CD4-positive, alpha-beta memory T cell (primary cell): ENCODE results near the gene HS3ST5. TPM values are rescaled to one million over a fixed set of nuclear protein-coding genes. Genes with fewer than 3 reads are reported as not detected.
"Not testable (repeated sequence)": the region's sequence is repeated elsewhere in the genome, so short reads cannot be mapped to it uniquely, and the experiment has no call there.

ENCODE experiments used
- CTCF ChIA-PET: fragments of 350-600 bp; sonication (Branson Sonifier 250); formaldehyde crosslinking; loops from one replicate; lab custom pipeline; 2021; ENCODE audit warnings: inconsistent platforms; ENCODE audit not compliant: partially characterized antibody; lab: Charles Lee
- POLR2A ChIA-PET: fragments of 350-600 bp; sonication (Branson Sonifier 250); formaldehyde crosslinking; loops from one replicate; lab custom pipeline; 2021; ENCODE audit not compliant: partially characterized antibody; lab: Charles Lee
- DNase-seq, 5 donors: peaks; one replicate each; pipeline versions ENCODE4 v3.0.0 to v3.0.0-alpha.2; 2020 to 2022; ENCODE audit warnings: mixed read lengths in 1 of 5
- H3K27ac ChIP-seq: one replicate; pipeline ENCODE4 v1.7.0; 2013; ENCODE audit warnings: low read depth, low read length
- H3K27me3 ChIP-seq: 2 replicates; pipeline ENCODE4 v1.7.0; 2013; ENCODE audit warnings: mild to moderate bottlenecking, low read length, moderate library complexity; ENCODE audit not compliant: insufficient read depth
- H3K36me3 ChIP-seq: 2 replicates; pipeline ENCODE4 v1.7.0; 2013; ENCODE audit warnings: mild to moderate bottlenecking, low read length, moderate library complexity; ENCODE audit not compliant: insufficient read depth
- H3K4me1 ChIP-seq: 2 replicates; pipeline ENCODE4 v1.7.0; 2013; ENCODE audit warnings: mild to moderate bottlenecking, low read length, moderate library complexity; ENCODE audit not compliant: insufficient read depth
- H3K4me3 ChIP-seq, 2 donors: one replicate each; pipeline ENCODE4 v1.7.0; 2013; ENCODE audit warnings: low read length in 2 of 2, mild to moderate bottlenecking in 1 of 2
- H3K9me3 ChIP-seq, 2 donors: one replicate each; pipeline ENCODE4 v1.7.0; 2013; ENCODE audit warnings: low read length in 2 of 2, control low read depth in 1 of 2; ENCODE audit not compliant: control insufficient read depth in 1 of 2
- H3K27ac Mint-ChIP-seq, 7 donors: one replicate each; pipeline ENCODE4 v1.8.0; 2020 to 2021; ENCODE audit warnings: mixed read lengths in 7 of 7, mild to moderate bottlenecking in 6 of 7, inconsistent platforms in 3 of 7, moderate library complexity in 3 of 7
- H3K27me3 Mint-ChIP-seq, 2 donors: one replicate each; pipeline ENCODE4 v1.8.0; 2020 to 2021; ENCODE audit warnings: mixed read lengths in 2 of 2
- H3K36me3 Mint-ChIP-seq, 2 donors: one replicate each; pipeline ENCODE4 v1.8.0; 2020 to 2021; ENCODE audit warnings: mixed read lengths in 2 of 2, inconsistent platforms in 1 of 2, mild to moderate bottlenecking in 1 of 2
- H3K4me1 Mint-ChIP-seq, 4 donors: one replicate each; pipeline ENCODE4 v1.8.0; 2020 to 2021; ENCODE audit warnings: mixed read lengths in 4 of 4, mild to moderate bottlenecking in 1 of 4
- H3K4me3 Mint-ChIP-seq, 8 donors: one replicate each; pipeline ENCODE4 v1.8.0; 2020 to 2021; ENCODE audit warnings: mixed read lengths in 8 of 8, mild to moderate bottlenecking in 7 of 8, moderate library complexity in 6 of 8, inconsistent platforms in 3 of 8
- H3K9me3 Mint-ChIP-seq, 8 donors: one replicate each; pipeline ENCODE4 v1.8.0; 2020 to 2021; ENCODE audit warnings: mixed read lengths in 8 of 8, mild to moderate bottlenecking in 5 of 8, inconsistent platforms in 3 of 8, moderate library complexity in 1 of 8
- intact Hi-C: fragments of 100-400 bp; cut with micrococcal nuclease; formaldehyde crosslinking; loops from one replicate; pipeline ENCODE4 v1.15.1; 2023
- polyA plus RNA-seq, 2 donors: library from polyadenylated mRNA; unstranded; fragments of 300-500 nt; fragmentation: Illumina TruSeq; gene quantifications; one replicate each; pipeline ENCODE4 v1.2.3, GENCODE V29; 2021
- total RNA-seq, 2 experiments: library from RNA; stranded (reverse); gene quantifications; one replicate each; pipeline ENCODE4 v1.2.3, GENCODE V29; 2021

HS3ST5 gene
- total and polyA plus RNA-seq, 4 experiments from 2014 or later: not detected

- ChIA-PET CTCF (no interaction called here), POLR2A (no interaction called here)
- Mint-ChIP-seq H3K27me3 (peaks cover 2% of the 10 kb centered on the region in 2 donors), H3K27ac (no peak overlapping the region), H3K36me3 (no peaks in the 10 kb centered on the region), H3K4me3 (no peak overlapping the region), H3K9me3 (peaks cover 0 to 2% (median 0%) of the 10 kb centered on the region in 8 donors), H3K4me1 (no peaks in the 10 kb centered on the region)
- no peaks in the 10 kb centered on the region for H3K36me3 ChIP-seq
- intact Hi-C loops: no loop called here
- no peaks in the 10 kb centered on the region for H3K4me1 ChIP-seq
- H3K27ac ChIP-seq: no peak overlapping the region
- no peak for DNase-seq
- H3K4me3 ChIP-seq: no peak overlapping the region
- no peaks in the 10 kb centered on the region for H3K27me3 ChIP-seq
- no peaks in the 10 kb centered on the region for H3K9me3 ChIP-seq
These were observed 122.6 kb downstream of the HS3ST5 start for GRCh38 chr6:114220241-114220640.

DNA sequence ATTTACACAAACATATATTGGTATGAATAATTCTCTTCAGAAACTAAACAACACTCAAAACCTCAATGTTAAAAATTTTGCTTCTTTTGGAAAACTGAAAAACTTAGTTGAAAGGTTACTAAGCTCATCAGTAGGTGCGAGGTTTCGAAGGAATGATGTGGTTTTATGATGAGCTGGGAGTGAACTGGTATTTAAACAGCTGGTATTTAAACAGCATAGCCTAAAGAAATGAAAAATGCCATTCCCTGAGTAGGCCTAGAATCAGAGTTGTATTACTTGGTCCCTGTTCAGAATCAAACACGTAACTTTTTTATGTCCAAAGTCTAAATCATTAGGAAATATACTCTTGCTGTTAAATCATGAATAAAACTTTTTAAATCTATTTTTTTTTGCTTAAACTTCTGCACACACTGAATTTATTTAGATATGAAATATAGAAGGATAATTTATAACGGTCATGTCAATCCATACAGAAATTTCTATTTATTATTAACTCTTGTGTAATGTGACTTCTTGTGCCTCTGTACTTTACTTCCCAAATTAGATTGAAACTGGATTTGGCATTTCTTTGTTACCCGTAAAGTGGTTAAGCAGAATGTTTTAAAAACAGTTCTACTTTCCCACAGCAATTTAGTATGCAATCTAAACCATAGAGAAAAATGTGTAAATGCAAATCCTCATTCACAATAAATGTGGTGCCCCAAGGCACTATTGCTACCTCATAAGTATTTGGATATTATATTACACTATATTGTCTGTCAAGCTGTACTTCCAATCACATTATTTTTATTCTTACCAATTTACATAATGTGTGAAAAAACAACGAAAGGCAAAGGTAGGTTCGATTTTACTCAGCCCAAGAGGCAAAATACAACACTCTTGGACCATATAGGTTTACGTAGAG lies 124.1 kb downstream of the HS3ST5 start:
- CTCF ChIA-PET: no interaction called here
- H3K4me3 Mint-ChIP-seq: no peak overlapping the region
- Histone ChIP-seq H3K27me3 (no peaks in the 10 kb centered on the region), H3K4me3 (no peak overlapping the region), H3K36me3 (no peaks in the 10 kb centered on the region), H3K9me3 (no peaks in the 10 kb centered on the region), H3K4me1 (no peaks in the 10 kb centered on the region), H3K27ac (no peak overlapping the region)
- peaks cover 2% of the 10 kb centered on the region in 2 donors for H3K27me3 Mint-ChIP-seq
- DNase-seq: no peak
- no peaks in the 10 kb centered on the region for H3K36me3 Mint-ChIP-seq
- POLR2A ChIA-PET: no interaction called here
- intact Hi-C loops: no loop called here
- H3K9me3 Mint-ChIP-seq: peaks cover 0 to 2% (median 0%) of the 10 kb centered on the region in 8 donors
- no peak overlapping the region for H3K27ac Mint-ChIP-seq
- H3K4me1 Mint-ChIP-seq: no peaks in the 10 kb centered on the region

DNA sequence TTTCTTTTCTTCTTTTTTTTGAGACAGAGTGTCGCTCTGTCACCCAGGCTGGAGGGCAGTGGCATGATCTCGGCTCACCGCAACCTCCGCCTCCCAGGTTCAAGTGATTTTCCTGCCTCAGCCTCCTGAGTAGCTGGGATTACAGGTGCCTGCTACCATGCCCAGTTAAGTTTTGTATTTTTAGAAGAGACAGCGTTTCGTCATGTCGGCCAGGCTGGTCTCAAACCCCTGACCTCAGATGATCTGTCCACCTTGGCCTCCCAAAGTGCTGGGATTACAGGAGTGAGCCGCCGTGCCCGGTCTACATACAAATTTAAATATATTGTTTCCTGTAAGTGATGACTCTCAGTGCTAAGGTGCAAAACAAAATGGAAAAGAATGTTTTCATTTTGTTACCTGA lies 124.8 kb downstream of the HS3ST5 start:
- H3K4me3 Mint-ChIP-seq, H3K27me3 ChIP-seq, CTCF ChIA-PET, H3K9me3 Mint-ChIP-seq, H3K4me3 ChIP-seq, H3K9me3 ChIP-seq, H3K4me1 ChIP-seq, DNase-seq, H3K27ac ChIP-seq, H3K27me3 Mint-ChIP-seq, H3K27ac Mint-ChIP-seq, intact Hi-C loops, H3K4me1 Mint-ChIP-seq, H3K36me3 Mint-ChIP-seq, H3K36me3 ChIP-seq, POLR2A ChIA-PET: not testable (repeated sequence)

- intact Hi-C loops: no loop called here
These were observed 125.9 kb downstream of the HS3ST5 start for GRCh38 chr6:114216789-114217467.

GRCh38 chr6:114210467-114210866 lies 132.4 kb downstream of the HS3ST5 start:
- H3K4me3 ChIP-seq: no peak overlapping the region
- ChIA-PET POLR2A (no interaction called here), CTCF (no interaction called here)
- DNase-seq: no peak
- intact Hi-C loops: no loop called here
- peaks cover 0 to 4% (median 0%) of the 10 kb centered on the region in 8 donors for H3K9me3 Mint-ChIP-seq
- H3K27me3 Mint-ChIP-seq: peaks cover 0 to 2% of the 10 kb centered on the region in 2 donors
- H3K27me3 ChIP-seq: no peaks in the 10 kb centered on the region
- H3K4me1 Mint-ChIP-seq: no peaks in the 10 kb centered on the region
- H3K27ac ChIP-seq: no peak overlapping the region
- H3K4me1 ChIP-seq: no peaks in the 10 kb centered on the region
- no peak overlapping the region for H3K4me3 Mint-ChIP-seq
- H3K36me3 Mint-ChIP-seq: no peaks in the 10 kb centered on the region
- no peaks in the 10 kb centered on the region for H3K36me3 ChIP-seq
- no peaks in the 10 kb centered on the region for H3K9me3 ChIP-seq
- H3K27ac Mint-ChIP-seq: no peak overlapping the region

More at GRCh38 chr6:114216789-114217467, 125.9 kb downstream of the HS3ST5 start:
- H3K4me1 ChIP-seq: no peaks in the 10 kb centered on the region
- no peak for DNase-seq
- no peaks in the 10 kb centered on the region for H3K4me1 Mint-ChIP-seq
- H3K27ac Mint-ChIP-seq: no peak overlapping the region
- no peaks in the 10 kb centered on the region for H3K9me3 ChIP-seq
- peaks cover 2% of the 10 kb centered on the region in 2 donors for H3K27me3 Mint-ChIP-seq
- H3K36me3 Mint-ChIP-seq: no peaks in the 10 kb centered on the region
- no peaks in the 10 kb centered on the region for H3K27me3 ChIP-seq
- CTCF ChIA-PET: no interaction called here
- POLR2A ChIA-PET: no interaction called here
- H3K36me3 ChIP-seq: no peaks in the 10 kb centered on the region
- H3K27ac ChIP-seq: no peak overlapping the region
- H3K9me3 Mint-ChIP-seq: peaks cover 0 to 2% (median 0%) of the 10 kb centered on the region in 8 donors
- H3K4me3 ChIP-seq: no peak overlapping the region
- H3K4me3 Mint-ChIP-seq: no peak overlapping the region

DNA sequence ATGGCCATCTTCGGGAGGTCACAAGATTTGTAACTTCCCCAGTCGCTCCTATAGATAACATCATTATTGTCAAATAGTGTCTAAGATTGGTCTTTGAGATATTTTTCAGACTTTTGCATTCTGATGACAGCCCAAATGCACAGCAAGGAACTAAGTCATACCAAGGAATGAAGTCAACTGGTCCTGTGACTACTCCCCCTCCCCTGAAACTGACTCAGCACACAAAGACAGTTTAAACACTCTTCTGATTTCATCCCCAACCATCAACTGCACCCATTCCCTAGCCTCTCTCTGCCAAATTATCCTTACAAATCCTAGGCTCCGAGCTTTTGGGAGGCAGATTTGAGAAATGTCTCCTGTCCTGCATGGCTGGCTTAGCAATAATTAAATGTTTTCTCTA lies 139.4 kb downstream of the HS3ST5 start:
- DNase-seq: no peak
- CTCF ChIA-PET: no interaction called here
- Histone ChIP-seq H3K4me3 (no peak overlapping the region), H3K27ac (no peak overlapping the region), H3K4me1 (no peaks in the 10 kb centered on the region), H3K9me3 (no peaks in the 10 kb centered on the region), H3K27me3 (no peaks in the 10 kb centered on the region), H3K36me3 (no peaks in the 10 kb centered on the region)
- Mint-ChIP-seq H3K27ac (no peak overlapping the region), H3K9me3 (peaks cover 0 to 4% (median 2%) of the 10 kb centered on the region in 8 donors), H3K4me3 (no peak overlapping the region), H3K36me3 (no peaks in the 10 kb centered on the region), H3K27me3 (no peaks in the 10 kb centered on the region), H3K4me1 (no peaks in the 10 kb centered on the region)
- intact Hi-C loops: no loop called here
- POLR2A ChIA-PET: no interaction called here

DNA sequence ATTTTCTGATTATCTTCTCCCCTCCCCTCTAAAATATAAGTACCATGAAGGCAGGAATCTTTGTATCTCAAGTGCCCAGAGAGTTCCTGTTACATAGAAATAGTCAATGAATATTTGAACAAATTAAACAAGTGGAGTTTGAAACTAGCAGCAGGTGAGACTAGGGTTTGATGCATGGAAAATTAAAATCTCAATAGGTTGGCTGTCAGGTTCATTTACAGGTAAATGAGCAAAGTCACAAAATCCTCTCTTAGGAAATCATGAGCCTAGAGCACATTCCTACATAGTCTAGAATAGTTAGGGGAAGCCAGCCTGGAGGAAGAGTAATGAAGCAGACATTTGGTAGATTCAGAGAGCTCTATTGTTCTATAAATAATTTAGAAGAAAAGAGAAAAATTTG lies 140.4 kb downstream of the HS3ST5 start:
- peaks cover 0 to 4% (median 2%) of the 10 kb centered on the region in 8 donors for H3K9me3 Mint-ChIP-seq
- ChIA-PET POLR2A (no interaction called here), CTCF (no interaction called here)
- no peak overlapping the region for H3K27ac Mint-ChIP-seq
- Histone ChIP-seq H3K27me3 (no peaks in the 10 kb centered on the region), H3K4me1 (no peaks in the 10 kb centered on the region), H3K36me3 (no peaks in the 10 kb centered on the region), H3K9me3 (no peaks in the 10 kb centered on the region), H3K27ac (no peak overlapping the region), H3K4me3 (no peak overlapping the region)
- H3K36me3 Mint-ChIP-seq: no peaks in the 10 kb centered on the region
- H3K4me1 Mint-ChIP-seq: no peaks in the 10 kb centered on the region
- intact Hi-C loops: no loop called here
- H3K27me3 Mint-ChIP-seq: no peaks in the 10 kb centered on the region
- no peak for DNase-seq
- H3K4me3 Mint-ChIP-seq: no peak overlapping the region
